Inflammatory macrophage (primary cell): ENCODE data around the gene CCP110.
A peak's percentile ranks its signal among the peaks of the same experiment; 100 is the strongest.
"Not testable (repeated sequence)": the region's sequence is repeated elsewhere in the genome, so short reads cannot be mapped to it uniquely, and the experiment has no call there.

Experiments
- DNase-seq, 2 donors: peaks; one replicate each; pipeline ENCODE4 v3.0.0-alpha.2; 2020 to 2022

CCP110 gene

GRCh38 chr16:19513377-19514053 lies 10.2 kb upstream of the CCP110 start:
- peak; percentile 79 to 93 for DNase-seq

GRCh38 chr16:19515757-19516156 lies 8.0 kb upstream of the CCP110 start:
- DNase-seq: peak in 1 of 2 donors; percentile 5

DNA sequence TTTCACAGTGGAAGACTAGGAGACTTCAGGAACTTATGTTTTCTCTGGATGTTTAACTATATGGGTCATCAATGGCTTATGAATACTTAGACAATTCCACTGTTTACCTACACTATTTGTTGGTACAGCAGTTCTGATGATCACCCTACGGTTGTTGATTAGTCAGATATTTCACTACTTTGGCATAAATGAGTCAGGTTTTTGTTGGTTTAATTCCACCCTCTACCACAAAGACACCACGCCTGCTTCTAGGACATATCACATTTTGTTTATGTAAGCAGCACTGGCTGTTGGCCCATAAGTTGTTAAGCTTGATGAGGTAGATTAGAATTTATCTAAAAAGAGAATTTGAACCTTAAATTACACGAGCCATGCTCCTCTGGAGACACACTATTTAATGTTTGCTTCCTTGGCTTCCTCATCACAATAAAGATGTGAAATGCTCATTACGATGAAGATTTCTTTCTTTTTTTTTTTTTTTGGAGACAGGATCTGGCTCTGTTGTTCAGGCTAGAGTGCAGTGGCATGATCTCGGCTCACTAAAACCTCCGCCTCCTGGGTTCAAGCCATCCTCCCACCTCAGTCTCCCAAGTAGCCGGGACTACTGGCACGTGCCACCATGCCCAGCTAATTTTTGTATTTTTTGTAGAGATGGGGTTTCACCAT lies 6.2 kb upstream of the CCP110 start:
- no peak for DNase-seq

DNA sequence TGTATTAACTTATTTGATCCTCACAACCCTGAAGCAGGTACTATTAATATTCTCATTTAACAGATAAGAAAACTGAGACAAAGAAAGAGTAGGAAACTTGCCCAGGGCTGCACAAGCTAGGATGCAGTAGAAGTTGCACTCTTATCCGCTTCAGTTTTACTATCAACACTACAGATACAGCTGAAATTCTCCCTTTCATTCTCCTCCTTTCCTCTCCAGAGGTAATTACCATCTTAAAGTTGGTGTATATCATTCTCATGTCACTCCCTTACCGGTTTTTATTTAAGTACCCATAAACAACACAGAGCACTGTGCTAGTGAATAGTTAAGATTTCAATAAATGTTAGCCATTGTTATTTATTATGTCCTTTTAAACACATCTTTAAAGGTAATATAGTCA lies 5.4 kb upstream of the CCP110 start:
- no peak for DNase-seq

DNA sequence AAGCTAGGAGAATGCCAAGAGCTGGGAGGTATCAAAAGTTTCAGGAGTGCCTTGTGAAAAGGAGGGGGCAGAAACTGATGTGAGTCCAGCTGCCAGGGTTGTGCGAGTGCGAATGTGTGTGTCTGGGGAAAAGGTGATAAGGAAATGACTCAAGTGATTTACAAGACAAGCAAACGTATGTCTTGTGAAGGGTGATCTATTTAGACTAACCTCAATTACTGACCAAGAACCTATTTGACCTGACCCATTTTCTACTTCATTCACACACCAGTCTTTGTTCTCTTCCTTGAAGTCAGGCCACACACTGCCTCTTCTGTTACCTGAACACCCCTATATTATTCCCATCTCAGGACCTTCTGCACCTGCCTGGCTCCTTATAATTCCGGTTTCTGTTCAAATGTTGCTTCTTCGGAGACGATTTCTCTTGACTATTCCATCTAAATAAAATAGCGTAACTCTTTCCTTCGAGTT lies 2.8 kb upstream of the CCP110 start:
- no peak for DNase-seq

DNA sequence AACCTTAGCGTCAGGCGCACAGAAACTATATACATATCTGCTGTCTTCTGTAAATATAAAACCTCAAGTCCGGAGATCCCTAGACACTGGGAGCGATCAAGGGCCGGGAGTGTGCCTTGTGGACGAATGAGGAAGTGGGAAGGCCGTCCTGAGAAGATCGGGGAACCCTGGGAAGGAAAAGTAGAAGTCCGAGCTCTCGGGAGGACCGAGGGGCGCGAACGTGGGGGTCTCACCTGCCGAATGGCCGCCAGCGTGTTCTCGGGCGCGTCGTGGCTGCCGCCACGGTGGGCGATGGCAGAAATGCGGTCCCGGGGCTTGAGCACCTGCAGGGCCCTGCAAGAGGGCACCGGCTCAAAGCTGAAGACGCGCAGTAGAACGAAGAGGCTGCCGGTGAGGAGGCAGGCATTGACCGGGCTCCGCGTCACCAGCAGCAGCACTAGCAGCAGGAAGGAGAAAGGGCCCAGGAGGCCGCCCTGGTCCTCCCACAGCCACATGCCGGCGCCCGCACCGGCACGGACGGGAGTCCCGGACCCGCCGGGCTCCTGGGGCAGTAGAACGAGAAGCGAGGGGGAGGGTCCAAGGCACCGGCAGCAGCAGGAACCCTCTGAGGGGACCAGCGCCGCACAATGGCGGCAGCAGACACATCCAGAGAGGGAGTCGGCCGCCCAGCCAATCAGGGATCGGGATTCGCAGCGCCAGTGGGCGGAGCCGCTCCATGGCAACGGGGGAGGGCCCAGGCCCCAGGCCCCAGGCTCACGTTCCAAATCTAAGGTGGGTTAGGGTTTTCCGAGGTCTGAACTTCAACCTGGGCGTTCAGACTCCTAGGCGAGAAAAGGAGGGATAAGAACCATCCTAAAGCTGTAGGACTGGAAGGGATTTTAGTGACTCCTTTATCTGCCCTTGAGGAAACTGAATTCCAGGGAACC lies 2.0 kb upstream of the CCP110 start, which contains the start of gene GDE1:
Gene GDE1 (minus strand): TSS at position 628 of the 926 bp plus-strand sequence. CDS start 134 bp downstream, at position 494.
- peak; percentile 85 to 90 for DNase-seq

GRCh38 chr16:19522397-19522732 lies 1.4 kb upstream of the CCP110 start:
- no peak for DNase-seq

DNA sequence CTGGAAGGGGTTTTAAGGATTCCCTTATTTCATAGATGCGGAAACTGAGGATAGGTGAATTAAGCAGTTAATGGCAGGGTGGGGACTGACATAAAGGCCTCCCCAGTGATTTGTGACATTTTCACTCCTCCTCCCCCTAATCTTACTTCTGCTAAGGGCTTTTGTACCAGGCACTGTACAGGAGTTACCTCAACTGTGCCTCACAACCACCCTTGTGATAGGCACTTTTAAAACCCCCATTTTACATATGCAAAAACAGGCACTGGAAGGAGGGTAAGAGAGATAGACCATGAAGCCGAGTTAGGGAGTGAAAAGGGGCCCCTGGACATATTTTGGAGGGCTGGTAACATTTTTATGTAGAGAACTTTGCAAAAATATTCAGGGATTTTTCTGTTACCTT lies 982 bp upstream of the CCP110 start:
- no peak for DNase-seq

- DNase-seq: no peak
Measured at GRCh38 chr16:19523184-19523558, 571 bp upstream of the CCP110 start.

DNA sequence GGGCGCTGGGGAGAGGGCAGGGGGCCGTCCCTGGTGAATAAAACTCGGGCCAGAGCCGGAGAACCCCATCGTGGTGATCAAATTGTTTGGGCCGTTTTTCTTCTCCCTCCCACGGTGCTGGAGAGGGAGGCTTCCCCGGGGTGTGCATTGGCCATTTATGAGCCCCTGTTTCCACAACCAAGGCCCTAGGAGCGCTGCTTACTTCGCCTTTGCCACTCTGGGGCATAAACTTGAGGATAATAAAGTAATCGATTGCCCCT lies 544 bp downstream of the CCP110 start:
- DNase-seq: no peak

DNA sequence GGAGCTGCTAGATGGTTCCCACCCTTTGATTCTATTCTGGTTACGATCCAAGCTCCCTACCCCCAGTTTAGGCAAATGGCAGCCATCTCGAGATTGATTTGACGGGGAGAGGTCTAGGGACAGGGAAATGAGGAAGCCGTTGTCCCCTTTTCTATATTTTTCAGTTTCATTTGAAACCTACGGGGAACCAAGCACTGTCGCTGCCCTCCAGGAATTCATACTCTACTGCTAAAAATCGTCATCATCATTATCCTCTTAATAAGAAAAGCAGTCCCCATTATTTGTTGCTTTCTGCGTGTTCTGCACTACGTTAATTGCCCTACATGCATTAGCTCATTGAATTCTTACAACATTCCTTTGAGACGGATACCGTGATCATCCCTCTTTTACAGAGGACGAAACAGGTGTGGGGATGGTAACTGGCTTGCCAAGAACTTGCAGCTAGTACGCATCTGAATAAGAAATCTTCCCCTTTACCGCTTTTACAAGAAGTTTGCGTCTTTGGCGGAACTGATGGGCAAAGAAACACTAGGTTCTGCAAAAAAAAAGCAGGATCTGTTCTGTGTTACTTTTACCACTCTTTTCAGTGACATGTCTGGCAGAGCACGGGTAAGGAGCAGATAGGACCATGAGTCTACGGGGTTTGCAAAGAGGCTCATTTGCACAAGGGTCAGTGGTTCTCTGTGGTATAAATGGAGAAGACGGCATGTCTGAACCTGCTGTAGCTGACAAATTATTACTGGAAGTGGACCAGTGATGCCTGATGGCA lies 1.1 kb downstream of the CCP110 start:
- DNase-seq: peak in 1 of 2 donors; percentile 28

DNA sequence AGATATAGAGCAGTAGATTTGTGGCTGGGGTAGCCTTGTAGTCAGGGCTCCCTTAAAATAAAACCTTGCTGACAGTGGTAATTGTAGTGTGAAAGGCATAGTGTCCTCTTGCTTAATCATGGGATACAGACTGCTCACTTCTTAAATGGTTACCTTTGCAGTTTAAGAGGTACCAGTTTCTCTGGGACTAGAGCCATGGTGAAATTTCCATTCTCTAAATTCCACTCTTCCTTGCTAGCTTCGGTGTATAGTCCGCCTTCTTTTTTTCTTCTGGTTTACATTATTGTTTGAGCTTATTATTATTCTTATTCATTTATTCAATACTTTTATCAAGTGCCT lies 1.6 kb downstream of the CCP110 start:
- no peak for DNase-seq

- DNase-seq: no peak
Measured at GRCh38 chr16:19527161-19527560, 3.4 kb downstream of the CCP110 start.

- no peak for DNase-seq
Measured at GRCh38 chr16:19528666-19529065, 4.9 kb downstream of the CCP110 start.

- DNase-seq: no peak
Measured at GRCh38 chr16:19532601-19533000, 8.9 kb downstream of the CCP110 start.

DNA sequence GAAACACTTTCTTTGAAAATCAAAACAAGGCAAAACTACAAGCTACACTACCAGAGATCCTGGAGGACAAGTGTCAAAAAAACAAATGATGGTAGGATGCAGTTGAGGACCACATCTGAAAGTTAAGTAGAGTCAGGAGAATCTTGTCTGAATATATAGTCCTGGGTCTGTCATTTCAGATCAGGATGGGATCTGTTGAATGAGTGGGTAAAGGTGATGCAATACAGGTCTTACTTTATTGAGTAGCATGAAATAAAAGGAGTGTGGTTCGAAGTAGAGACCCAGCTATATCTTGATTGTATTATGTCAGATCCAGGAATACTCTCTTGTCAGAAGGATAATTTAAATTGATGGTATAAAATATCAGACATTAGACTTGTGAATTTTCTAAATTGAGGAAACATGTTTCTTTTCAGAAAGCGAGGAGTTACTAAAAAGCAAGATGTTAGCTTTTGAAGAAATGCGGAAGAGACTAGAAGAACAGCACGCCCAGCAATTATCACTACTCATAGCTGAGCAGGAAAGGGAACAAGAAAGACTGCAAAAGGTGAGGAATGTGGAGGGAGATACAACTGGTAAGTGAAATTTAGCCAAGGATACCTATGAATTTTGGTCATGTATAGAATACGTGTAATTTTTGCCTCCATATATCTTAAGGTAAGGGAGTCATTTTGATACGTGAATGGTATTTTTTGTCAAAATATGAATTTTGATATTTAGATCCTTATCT lies 16.7 kb downstream of the CCP110 start:
- no peak for DNase-seq

- DNase-seq: no peak
Measured at GRCh38 chr16:19542138-19542821, 18.5 kb downstream of the CCP110 start.

DNA sequence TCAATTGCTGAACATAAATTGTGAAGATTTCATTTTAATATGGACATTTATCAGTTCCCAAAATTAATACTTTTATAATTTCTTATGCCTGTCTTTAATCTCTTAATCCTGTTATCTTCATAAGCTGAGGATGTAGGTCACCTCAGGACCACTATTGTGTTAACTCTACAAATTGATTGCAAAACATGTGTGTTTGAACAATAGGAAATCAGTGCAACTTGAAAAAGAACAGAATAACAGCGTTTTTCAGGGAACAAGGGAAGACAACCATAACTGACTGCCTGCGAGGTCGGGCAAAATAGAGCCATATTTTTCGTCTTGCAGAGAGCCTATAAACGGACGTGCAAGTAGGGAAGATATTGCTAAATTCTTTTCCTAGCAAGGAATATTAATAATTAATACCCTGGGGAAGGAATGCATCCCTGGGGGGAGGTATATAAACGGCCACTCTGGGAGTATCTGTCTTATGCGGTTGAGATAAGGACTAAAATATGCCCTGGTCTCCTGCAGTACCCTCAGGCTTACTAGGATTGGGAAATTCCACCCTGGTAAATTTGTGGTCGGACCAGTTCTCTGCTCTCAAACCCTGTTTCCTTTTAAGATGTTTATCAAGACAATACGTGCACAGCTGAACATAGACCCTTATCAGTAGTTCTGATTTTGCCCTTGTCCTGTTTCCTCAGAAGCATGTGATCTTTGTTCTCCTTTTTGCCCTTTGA lies 19.7 kb downstream of the CCP110 start:
- DNase-seq: not testable (repeated sequence)

GRCh38 chr16:19548144-19548543 lies 24.4 kb downstream of the CCP110 start:
- no peak for DNase-seq

DNA sequence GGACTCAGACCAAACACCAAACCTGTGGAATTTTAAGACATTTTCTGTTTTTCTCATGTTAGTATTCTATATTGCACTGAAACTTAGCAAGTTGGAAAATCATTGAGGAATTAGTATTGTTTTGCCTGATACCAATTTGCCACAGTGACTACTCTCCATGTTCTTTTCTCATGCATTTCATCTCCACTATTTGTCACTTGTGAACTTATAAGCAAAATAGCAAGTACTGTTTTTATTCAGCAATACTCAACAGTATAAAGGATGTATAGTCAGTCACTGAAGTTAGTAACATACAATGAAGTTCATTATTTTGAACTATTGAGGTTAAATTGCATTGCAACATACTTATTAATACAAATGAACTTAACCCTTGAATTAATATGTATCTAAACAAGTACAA lies 25.9 kb downstream of the CCP110 start:
- no peak for DNase-seq
